Fibroblast of villous mesenchyme (primary cell): Measurements from ENCODE around the gene RPL12. TPM values are rescaled to one million over a fixed set of nuclear protein-coding genes. Genes with fewer than 3 reads are reported as not detected.
"Not testable (repeated sequence)": the region's sequence is repeated elsewhere in the genome, so short reads cannot be mapped to it uniquely, and the experiment has no call there.

Source experiments
- DNase-seq: peaks from one replicate; pipeline ENCODE4 v3.0.0-alpha.2; 2010; ENCODE audit warnings: low read depth
- H3K4me3 ChIP-seq: 2 replicates; pipeline ENCODE4 v1.5.1; 2011; ENCODE audit warnings: low read depth, mild to moderate bottlenecking, low read length
- total RNA-seq: library from RNA; depleted of rRNA; stranded (reverse); fragments of >200 nt; gene quantifications from 2 replicates; pipeline ENCODE4 v1.2.3, GENCODE V29; 2012
- TF ChIP-seq, protein P1 (sequence below): IDR thresholded peaks from 2 replicates; pipeline ENCODE4 v1.5.1; 2012; ENCODE audit warnings: low read depth, mild to moderate bottlenecking, low read length; ENCODE audit not compliant: insufficient read depth

RPL12 gene
- total RNA-seq, 1 donor: 844 TPM

DNA sequence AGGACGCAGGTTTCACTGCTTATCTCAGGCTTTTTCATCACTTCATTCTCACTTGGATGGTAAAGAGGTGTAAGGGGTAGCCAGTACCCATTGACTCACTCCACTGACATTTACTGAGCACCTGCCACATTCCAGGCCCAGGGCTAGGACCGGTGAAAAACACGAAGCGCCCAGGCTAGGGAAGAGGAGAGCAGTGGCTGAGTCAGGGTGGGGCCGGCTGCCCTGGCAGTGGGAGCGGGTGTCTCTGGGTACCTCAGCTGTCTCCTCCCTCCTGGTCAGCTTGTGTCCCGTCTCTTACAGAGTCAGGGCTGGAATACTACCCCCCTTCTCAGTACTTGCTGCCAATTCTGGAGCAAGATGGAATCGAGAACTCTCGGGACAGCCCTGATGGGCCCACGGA, 22.3 kb upstream of the RPL12 start:
- TF ChIP-seq, protein P1, sequence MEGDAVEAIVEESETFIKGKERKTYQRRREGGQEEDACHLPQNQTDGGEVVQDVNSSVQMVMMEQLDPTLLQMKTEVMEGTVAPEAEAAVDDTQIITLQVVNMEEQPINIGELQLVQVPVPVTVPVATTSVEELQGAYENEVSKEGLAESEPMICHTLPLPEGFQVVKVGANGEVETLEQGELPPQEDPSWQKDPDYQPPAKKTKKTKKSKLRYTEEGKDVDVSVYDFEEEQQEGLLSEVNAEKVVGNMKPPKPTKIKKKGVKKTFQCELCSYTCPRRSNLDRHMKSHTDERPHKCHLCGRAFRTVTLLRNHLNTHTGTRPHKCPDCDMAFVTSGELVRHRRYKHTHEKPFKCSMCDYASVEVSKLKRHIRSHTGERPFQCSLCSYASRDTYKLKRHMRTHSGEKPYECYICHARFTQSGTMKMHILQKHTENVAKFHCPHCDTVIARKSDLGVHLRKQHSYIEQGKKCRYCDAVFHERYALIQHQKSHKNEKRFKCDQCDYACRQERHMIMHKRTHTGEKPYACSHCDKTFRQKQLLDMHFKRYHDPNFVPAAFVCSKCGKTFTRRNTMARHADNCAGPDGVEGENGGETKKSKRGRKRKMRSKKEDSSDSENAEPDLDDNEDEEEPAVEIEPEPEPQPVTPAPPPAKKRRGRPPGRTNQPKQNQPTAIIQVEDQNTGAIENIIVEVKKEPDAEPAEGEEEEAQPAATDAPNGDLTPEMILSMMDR: no peak
- no peak for DNase-seq
- H3K4me3 ChIP-seq: no peak overlapping the region

DNA sequence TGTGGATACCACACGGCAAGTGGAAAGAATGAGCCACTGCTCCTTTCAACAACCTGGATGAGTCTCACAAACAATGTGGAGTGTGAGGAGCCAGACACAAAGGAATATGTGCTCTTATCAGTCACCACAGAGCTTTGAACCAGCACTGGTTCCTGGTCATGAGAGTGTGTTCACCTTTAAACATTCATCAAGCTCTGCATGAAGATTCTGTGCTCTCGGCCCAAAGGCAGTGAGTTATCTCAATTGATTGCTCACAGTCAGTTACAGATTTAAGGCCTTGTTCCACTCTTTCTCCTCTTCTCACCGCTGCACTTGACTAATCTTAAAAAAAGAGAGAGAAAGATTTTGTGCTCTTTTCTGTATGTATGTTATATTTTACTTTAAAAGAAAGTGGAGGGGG, 19.5 kb upstream of the RPL12 start:
- TF ChIP-seq, protein P1: no peak
- no peak overlapping the region for H3K4me3 ChIP-seq
- no peak for DNase-seq

DNA sequence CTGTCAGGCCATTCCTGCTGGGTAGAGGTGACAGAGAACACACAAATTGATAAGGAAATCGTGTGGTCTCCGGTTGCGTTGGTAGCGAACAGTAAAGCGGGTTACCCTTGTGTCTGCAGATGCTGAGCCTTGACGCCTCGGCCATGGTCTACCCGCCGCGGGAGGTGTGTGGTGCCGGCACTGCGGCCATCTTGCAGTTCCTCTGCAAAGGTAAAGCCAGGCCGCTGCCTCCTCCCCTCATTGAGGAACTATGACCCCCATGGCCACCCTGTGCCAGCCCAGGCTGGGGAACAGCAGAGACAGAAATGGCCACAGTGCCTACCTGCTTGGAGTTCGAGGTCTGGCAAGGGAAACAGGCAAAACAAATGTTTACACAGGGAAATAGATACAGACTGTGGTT, 16.4 kb upstream of the RPL12 start:
- TF ChIP-seq, protein P1: no peak
- DNase-seq: no peak

DNA sequence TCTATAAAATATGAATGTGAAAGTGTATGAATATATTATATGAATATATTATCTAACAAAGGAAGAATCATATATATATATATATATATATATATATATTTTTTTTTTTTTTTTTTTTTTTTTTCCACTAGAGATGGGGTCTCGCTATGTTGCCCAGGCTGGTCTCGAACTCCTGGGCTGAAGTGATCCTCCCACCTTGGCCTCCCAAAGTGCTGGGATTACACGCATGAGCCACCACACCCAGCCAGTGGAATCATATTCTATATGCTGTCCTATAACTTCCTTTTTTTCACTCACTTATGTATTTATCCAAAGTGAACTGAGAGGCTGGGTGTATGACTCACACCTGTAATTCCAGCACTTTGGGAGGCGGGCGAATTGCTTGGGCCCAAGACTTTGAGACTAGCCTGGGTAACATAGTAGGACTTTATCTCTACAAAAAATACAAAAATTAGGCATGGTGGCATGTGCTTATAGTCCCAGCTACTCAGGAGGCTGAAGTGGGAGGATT, 15.3 kb upstream of the RPL12 start:
- H3K4me3 ChIP-seq, DNase-seq: not testable (repeated sequence)

More for the DNA sequence above, 16.4 kb upstream of the RPL12 start:
- H3K4me3 ChIP-seq: no peak overlapping the region

DNA sequence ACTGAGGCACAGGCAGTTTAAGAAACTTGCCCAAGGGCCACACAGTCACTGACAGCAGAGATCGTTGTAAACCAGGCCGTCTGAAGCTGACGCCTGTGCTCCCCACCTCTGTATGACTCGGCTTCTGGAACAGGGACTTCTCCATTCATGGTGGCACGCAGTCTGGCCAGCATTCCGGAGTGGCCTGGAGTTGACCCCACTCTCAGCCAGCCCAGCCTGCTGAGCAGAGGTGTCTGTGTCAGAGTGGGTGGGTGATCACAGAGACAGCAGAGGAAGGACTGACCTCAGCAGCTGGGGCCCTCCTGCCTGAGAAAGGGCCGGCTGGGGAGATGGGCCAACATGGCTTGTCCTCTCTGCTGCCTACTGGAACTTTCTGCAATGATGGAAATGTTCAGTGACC, 12.7 kb upstream of the RPL12 start:
- TF ChIP-seq, protein P1: no peak

DNA sequence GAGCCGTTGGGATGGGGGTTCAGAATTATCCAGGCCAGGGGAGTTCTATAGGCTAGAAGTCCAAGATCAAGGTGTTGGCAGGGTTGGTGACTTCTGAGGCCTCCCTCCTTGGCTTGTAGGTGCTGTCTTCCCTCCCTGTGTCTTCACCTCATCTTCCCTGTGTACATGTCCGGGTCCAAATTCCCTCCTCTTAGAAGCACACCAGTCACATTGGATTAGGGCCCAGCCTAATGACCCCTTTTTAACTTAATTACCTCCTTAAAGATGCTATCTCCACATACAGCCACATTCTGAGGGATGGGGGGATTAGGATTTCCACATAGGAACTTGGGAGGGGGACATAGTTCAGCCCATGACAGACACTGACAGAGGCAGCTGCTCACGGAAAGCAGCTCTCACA, 12.2 kb upstream of the RPL12 start:
- H3K4me3 ChIP-seq: no peak overlapping the region
- TF ChIP-seq, protein P1: no peak
- DNase-seq: no peak

More for the DNA sequence above, 12.7 kb upstream of the RPL12 start:
- H3K4me3 ChIP-seq: no peak overlapping the region
- peak; percentile 16 for DNase-seq

DNA sequence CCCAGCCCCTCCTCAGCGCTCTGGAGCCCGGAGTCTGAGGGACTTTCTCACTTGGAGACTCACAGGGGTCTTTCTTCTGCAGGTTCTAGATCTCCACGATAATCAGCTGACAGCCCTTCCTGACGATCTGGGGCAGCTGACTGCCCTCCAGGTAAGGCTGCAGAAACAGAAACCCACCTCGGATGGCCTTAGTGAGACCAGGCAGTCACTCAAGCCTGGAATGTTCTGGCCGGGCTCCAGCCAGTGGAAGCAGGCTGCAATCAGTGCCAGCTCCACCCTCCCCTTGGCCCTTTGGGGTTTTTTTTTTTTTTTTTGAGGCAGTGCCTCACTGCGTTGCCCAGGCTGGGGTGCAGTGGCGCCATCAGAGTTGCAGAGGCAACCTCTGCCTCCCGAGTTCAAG, 7.7 kb upstream of the RPL12 start:
- H3K4me3 ChIP-seq: no peak overlapping the region
- DNase-seq: no peak
- TF ChIP-seq, protein P1: no peak
